T-helper 2 cell treated with Interferon-gamma antibody and Interleukin-4, amounts not matched to agents 100 ng/mL and 5 ng/mL, for 36 hours (primary cell): Measurements from ENCODE around the gene DHRS7B. TPM values are rescaled to one million over a fixed set of nuclear protein-coding genes. Genes with fewer than 3 reads are reported as not detected.
"Not testable (repeated sequence)": the region's sequence is repeated elsewhere in the genome, so short reads cannot be mapped to it uniquely, and the experiment has no call there.

ENCODE experiments used
- intact Hi-C: fragments of 100-400 bp; cut with micrococcal nuclease; formaldehyde crosslinking; loops from one replicate; pipeline ENCODE4 v1.15.1; 2023
- total RNA-seq: library from RNA; stranded (reverse); gene quantifications from 2 replicates; pipeline ENCODE4 v1.2.3, GENCODE V29; 2022

Gene DHRS7B
- total RNA-seq, 1 donor from 2014 or later, result 15.1 TPM

DNA sequence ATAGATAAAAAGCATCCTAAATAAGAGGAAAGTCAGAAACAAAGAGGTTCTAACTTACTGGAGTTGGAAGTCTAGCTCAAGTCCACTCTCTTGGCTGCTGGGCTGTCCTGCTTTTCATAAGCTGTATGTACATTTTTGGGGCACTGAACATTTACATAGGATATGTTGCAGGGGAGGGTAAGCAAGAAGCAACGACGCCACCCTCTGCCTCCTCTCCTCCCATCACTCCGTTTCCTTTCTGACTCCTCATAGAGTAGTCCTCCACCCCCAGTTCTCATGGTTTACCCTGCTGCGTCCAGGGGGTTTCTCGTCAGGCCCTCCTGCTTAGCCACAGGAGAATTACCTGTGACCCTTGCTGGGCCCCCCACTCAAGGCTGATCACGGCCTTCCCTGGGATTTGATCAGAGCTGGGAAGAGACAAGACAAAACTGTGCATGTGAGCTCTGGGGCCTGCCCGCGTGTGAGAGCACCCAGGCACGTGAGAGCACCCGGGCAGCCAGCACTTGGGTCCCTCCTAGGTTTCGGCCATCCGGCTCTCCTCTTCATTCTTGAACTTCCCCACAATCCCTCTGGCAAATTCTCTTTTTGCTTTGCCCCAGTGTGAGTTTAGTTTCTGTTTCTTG is 50.1 kb downstream of the DHRS7B start:
- intact Hi-C loops, result no loop called here

DNA sequence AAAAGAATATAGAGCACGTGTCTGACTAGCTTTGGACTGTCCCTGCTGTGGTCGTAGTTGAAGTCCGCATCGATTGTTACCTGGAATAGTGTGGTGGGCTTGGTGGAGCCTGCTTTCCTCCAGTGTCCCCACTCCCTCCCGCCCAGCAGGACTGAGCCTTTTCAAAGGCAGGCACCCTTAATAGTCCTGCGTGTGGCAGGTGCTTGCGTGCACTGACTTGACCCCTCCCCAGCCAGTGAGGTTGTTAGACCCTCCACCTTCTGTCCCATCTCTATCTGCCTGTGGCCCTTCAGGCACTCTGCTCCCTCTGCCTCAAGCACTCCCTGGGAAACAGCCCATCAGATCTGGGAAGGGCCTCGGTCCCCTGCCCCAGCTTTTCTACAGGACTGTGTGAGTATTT is 50.6 kb downstream of the DHRS7B start:
- intact Hi-C loops, result no loop called here

DNA sequence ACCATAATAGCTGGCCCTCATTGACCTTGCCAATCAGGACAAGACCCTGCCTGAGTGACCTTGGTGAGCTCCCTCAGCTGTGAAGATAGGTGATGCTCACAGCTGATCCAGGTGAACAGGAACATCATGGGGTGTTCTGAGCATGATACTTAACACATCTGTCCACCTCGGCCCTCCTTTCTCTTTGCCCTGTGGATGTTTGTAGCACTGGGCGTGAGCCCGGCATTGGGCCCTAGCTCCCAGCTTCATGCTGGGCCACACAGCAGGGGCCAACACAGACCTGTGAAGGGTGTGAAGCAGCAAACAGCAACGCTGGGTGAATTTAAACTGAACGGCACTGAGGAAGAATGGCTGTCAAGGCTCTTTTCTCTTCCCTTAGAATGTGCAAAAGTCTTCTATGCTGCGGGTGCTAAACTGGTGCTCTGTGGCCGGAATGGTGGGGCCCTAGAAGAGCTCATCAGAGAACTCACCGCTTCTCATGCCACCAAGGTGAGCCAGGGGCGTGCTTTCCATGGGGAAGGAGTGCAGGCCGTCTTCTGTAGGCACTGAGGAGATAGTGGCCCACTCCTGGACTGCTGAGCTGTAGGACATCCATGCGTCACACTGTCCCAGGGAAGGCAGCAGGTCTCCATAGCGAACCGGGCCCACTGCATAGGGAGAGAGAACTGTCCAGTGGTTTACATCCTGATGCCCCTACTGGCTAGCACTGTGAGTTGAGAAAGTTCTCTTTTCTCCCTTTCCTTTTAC is 51.3 kb downstream of the DHRS7B start:
- intact Hi-C loops, result no loop called here

DNA sequence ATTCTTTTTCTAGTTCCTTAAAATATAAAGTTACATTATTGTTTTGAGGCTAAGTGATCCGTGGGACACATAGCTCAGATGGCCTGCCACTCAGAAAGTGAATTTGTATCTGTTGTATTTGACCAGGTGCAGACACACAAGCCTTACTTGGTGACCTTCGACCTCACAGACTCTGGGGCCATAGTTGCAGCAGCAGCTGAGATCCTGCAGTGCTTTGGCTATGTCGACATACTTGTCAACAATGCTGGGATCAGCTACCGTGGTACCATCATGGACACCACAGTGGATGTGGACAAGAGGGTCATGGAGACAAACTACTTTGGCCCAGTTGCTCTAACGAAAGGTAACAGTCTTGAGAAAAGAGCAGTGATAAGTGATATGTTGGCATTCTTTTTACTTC is 56.7 kb downstream of the DHRS7B start:
- intact Hi-C loops, result no loop called here

DNA sequence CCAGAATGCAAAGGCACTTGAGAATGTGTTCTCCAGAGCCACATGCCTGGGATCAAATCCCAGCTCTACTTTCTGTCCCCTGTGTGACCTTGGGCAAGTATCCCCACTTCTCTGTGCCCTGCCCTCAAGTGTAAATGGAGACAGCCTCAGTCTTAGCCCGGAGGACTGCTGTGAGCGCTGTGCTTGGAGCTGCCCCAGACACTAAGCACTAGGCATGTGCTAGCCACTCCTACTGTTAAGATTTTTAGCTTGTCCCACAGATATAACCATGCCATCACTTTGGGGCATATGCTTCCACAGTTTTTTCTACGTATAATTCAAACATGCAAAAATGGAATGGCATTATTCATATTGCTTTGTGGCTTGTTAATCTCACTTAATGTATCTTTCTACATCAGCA is 57.8 kb downstream of the DHRS7B start:
- intact Hi-C loops, result no loop called here

DNA sequence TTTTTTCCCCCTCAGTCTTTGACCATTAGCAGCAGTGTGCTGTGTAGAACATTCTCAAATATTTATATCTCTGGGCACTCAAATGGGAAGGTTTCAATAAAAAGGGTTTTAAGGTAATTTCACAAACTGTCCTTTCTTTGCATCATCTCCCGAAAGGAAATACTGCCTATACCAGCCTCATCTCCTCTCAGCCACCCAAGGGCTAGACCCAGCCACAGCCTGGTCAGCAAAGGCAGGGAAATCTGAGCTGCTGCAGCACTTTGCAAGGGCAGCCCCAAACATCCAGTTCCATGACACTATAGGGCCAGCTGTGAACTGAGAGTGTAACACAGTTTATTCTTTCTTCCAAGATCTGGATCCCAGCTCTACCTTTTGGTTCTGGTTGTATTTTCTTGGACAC is 58.3 kb downstream of the DHRS7B start:
- intact Hi-C loops, result no loop called here

DNA sequence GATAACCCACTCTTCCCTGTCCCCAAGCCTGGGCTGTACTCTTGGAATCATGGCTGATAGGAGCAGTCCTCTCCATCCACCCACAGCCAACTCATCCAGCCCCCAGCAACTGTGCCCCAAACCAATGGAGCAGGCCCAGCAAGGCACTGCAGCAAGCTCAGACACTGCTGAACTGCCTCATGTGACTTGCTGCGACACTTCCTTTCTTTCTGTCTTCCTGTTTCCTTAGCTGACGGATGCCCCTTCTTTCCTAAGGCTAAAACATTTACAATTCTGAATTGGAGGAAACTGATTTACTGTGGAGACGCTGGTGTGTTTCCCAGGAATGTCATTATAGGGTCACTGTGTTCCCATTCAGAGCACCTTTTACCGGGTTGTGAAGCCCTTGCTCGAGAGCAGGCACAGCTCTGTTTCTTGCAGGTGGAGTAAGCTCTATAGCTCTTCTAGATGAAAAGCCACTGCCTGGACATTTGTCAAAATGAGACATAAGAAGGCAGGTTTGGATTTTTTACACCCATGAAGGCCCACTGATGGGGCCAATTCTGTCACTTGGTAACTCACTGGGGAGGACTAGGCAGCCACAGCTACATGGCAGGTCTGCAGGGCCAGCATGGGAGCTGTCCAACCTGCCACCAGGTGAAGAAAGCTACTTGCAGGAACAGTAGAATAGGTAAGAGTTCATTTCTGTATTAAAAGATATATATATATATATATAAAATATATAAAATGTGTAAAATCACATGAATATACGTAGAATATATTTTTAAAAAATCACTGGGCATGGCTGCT is 59.8 kb downstream of the DHRS7B start:
- intact Hi-C loops, result no loop called here

DNA sequence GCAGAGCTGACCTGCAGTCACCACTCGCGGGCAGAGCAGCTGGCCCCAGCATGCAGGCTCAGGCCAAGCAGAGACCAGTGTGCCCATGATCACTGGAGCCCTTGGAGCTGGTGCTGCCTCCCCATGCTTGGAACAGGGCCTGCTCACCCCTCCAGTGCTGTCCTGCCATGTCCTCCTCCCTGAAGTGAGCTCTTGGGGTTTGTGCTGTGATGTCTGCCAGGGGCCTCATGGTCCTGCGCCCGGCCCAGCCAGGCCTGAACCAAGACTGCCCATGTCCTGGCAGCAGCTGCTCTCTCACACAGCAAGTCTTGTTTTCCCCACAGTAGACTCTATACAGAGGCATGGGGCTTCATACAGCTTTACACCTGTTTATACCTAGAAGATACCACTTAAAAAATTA is 62.6 kb downstream of the DHRS7B start:
- intact Hi-C loops, result no loop called here

DNA sequence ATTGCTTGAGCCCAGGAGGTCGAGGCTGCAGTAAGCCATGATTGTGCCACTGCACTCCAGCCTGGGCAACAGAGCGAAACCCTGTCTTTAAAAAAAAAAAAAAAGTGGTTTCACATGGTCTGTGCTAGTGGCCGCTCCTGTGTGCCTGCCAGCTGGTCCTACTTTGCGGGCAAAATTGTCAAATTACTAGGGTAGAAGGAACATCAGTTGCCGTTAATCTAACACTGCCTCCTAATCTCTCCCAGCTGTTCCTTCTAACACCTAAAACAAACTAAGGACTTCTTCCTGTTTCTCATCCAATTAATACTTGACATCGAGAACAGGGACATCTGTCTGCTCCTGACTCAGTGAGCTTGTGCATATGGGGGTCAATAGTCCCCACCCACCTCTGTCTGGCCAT is 63.3 kb downstream of the DHRS7B start:
- intact Hi-C loops, result no loop called here

DNA sequence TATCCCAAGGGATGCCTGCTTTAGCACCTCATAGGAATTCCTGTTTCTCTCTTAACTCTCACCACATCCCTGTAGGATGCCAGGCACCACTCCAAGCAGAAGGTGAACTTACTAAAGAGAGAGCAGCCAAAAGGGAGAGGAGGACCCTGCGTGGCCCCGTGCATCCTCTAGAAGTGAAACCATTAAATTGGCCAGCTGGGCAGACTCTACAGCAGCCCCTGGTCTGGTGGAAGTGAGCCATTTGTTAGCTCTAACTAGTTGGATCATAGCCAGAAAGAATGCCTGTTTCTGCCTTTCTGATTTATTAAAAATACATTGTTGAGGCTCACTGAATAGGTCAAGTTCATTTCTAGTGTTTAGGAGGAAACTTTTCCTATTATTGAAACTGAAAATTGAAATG is 64.9 kb downstream of the DHRS7B start:
- intact Hi-C loops, result no loop called here

DNA sequence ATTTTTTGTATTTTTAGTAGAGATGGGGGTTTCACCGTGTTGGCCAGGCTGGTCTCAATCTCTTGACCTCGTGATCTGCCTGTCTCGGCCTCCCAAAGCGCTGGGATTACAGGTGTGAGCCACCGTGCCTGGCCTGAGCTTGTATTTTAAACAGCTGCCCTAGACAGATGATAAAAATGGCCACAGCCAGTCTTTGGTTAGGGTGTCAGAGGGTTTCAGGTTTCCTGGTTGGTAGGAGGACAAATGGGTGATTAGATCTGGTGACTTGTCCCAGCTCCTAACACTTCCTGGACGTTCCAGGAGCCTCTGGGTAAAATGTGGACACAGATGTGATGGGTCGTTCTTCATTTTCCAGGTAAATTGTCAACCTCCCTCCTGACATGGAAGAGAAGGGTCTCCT is 65.7 kb downstream of the DHRS7B start:
- intact Hi-C loops, result not testable (repeated sequence)

DNA sequence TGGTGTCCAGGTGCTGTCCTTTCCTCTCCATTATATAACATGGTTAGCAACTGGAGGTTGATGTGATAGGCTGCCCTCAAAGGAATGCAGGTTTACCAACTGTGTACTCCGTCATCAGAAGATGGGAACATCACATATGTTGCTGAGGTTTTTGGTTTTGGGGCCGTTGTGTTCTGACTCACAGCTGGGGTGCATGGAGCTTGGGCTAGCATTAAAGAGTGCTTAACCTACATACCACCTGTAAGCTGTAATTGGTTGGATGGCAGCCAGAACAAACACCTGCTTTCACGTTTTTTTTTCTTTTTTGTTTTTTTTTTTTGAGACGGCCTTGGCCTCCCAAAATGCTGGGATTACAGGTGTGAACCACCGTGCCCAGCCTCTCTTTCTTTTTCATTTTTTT is 66.3 kb downstream of the DHRS7B start:
- intact Hi-C loops, result no loop called here

DNA sequence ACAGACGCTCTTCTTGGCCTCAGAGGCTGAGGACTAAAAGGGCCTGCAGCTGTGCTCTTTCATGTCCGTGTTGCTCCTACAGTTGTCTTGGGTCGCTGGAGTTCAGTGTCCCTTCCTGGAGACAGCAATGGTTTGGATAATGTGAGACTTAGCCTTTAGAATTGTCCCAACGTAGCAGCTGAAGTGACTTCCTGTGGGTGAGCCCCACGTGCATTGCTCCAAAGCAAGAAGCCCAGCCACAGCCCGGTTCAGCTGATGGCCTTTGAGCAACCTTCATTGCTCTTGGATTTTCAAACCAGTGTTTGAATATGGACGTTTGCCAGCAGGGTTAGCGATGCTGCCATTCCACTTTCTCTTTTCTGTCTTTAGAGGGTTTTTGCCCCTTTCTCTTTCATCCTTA is 67.5 kb downstream of the DHRS7B start:
- intact Hi-C loops, result no loop called here

DNA sequence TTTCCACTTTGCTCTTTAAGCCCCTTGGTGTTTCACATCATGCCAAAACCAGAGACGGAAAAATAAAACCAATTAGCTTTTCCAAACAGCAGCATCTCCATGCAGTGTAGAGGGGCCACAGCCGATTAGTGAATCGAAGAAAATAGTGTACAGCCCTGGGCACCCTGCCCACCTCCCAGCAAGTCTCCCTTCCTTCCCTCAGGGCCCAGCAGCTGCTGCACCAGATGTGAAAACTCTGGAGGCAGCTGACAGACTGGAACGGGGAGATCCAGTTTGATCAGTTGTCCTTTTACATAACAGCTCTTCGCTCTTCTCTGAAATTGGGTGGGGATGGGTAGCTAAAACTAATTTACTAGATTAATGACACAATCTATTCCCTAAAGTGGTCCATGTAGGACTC is 67.9 kb downstream of the DHRS7B start:
- intact Hi-C loops, result no loop called here

DNA sequence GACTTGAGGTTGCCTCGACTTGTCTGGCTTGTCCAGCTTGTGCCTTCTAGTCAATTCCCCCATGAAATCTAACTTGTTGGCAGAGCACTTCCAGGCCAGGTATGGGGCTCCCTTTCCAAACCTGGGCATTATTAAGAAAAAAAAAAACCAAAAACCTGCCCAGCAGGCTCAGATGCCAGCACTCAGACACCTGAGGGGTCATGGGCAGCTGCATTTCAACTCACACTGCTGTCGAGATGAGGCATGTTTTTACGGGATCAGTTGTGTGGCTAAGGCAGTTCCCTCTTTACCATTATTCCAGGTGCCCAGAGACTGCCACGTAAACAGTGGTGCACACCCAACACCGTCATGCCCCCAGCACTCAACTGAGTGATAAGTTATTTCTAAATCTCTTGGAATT is 69.4 kb downstream of the DHRS7B start:
- intact Hi-C loops, result no loop called here

DNA sequence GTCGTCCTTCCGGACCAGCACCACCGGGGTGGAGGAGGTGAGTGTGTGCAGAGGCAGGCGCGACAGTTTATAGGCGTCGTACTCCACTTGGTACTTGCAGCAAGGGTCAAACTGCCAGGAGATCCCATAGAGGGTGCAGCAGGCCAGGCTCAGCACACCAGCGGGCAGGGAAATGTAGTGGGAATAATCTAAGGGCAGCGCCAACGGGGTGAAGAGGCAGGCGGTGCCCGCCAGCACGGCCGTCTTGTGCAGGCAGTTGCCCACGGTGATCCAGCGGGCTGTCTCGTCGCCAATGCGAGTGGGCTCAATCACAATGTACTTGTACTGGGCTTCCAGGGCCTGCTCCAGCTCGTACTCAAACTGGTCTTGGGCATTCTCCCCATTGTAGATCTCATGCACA is 71.6 kb downstream of the DHRS7B start:
- intact Hi-C loops, result no loop called here

DNA sequence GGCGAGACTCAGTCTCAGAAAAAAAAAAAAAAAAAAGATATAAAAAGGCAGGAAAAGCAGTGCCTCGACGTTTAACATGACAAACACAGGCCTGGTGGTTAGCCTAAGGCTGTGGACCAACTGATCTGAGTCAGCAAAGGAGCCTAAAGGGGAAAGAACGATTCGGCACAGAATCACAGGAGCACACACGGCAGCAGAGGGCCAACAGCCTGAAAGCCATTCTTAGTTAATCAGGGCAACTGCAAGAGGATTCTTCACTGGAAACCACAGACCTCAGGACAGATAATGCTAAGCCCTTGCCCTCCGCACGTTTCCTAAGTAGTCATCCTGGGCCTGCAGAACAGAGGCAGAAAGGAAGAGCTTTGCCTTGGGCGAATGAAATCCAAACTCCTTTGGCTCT is 72.5 kb downstream of the DHRS7B start:
- intact Hi-C loops, result no loop called here

DNA sequence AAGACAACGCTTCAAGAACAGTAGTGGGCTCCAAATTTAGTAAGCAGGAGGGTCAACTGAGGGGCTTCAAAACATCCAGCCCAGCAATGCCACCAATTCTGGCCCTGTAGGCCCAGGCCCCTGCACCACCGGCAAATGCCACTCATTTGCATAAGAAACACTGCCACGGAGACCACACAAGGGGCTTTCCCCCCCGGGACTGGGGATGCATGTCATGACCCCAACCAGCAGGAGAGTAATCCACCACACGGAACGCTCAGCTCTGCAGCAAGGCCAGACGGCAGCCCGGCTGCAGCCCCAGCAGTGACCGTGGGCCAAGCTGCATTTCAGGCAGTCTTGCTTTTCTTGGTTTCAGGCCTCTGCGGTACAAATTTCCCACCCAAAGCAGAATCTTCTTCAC is 73.1 kb downstream of the DHRS7B start:
- intact Hi-C loops, result no loop called here

DNA sequence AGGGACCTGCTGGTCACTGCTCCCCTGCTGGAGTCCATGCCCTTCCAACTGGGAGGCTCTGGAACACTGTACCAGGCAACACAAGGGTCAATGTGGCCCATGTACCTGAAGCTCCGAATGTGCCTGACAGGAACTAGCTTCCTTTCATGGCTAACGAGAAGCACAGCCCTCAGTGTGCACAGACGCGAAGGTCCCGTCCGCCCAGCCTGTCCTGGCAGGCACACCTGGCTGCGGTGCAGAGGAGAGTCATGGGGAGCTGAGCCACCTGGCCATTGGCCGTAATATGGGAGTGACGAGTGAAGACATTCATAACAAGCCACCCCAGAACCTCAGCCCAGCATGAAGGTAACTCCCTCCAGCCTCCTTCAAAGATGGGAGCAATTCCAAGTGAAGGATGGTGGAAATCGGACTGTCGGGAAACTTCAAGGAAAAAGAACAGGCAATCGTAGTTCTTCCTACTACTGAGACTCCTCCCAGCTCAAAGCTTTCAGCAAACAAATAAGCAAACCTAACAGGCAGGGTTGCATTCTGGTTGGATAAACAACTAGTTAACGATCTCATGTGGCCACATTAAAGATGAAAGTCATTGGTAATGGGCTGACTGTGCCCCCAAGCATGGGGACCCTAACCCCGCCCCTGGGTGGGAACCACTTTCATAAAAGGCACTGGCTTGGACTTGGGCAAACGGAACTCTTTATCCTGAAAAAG is 74.0 kb downstream of the DHRS7B start:
- intact Hi-C loops, result no loop called here

DNA sequence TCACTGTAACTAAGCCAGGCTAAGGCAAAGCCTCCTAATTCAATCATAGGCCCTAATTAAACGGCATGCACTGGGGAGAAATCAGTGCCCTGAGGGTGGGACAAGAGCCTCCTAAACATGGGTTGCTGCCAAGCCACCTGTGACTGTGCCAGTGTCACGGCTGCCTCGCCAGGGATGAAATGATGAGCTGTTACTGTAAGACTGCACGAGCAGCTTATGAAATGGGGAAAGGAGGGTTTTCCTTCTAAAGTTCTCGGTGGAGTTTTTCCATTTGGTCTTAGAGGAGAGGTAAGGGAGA is 74.5 kb downstream of the DHRS7B start:
- intact Hi-C loops, result no loop called here

DNA sequence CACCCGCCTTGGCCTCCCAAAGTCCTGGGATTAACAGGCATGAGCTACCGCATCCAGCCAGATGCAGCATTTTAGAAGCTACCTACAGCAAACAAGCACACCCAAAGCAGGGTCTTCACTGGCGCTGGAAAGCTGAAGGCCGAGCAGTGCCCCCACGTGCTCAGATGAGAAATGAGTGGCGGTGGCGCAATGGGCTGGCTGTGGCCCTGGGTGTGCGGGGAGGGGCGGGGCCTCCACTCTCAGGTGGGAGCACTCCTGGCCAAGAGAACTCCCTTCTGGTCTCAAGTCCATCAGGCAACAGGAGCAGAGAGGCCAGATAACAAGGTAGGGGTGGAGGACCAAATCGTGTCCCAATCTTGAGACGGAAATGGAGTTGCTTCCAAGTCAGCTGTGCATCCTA is 75.1 kb downstream of the DHRS7B start:
- intact Hi-C loops, result no loop called here

DNA sequence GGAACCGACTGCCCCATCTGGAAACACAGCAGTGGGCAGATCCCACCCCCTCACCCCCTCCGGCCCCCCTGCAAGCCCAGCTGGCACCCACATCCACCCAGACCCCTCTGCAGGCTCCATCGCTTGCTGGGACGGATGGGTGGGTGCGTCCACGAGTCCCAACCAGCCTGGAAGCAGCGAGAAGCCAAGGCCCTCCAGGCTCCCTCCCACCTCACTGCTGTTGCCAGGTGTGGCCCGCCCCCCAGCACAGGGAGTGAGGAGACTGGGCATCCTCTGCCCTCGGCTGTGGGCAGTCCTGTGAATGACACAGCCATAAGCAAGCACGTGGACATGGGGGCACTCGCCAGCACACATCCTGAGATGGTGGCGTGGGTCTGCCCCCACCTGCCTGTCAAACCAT is 75.7 kb downstream of the DHRS7B start:
- intact Hi-C loops, result no loop called here
